ENCODE measurements around the gene RNF31.

DNA sequence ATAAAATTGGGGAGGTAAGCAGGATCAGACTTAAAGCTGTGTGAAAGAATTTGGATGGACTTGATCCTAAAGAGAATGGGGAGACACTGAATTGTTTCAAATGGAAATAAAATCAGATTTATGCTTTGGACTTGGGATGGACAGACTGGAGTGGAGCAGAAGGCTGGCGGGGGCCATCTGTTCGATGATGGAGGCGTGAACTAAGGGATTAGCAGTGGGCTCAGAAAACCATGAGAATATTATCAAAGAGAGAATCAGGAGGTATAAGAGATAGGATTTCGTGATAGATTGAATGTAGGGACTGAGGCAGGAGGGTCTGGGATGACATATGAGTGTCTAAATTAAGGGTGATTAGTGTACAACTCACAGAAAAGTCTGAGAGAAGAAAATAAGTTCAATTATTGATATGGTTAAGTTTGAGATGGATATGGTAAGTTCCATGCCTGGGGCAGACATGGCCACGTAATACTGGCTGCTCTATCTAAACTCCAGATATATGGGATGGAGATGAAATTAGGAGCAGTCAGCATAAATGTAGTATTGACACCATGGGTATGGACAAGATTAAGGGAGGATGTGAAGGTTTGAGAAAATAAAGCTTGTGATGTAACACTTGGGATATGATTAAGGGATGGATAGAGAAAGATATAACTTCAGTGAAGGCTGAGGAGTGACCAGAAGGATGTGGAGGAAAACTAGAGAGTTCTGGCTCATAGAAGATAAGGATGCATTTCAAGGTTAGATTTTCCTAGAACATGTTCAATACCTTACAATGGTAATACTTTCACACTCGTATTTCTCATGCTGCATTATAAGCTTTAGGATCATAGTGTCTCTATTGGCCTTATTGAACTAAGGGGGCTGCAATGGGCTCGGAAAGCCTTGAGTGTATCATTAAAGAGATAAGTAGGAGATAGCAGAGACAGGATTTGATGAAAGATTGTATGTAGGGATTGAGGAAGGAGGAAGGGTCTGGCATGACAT, 57.2 kb downstream of the RNF31 start:
- TF ChIP-seq, protein P1, sequence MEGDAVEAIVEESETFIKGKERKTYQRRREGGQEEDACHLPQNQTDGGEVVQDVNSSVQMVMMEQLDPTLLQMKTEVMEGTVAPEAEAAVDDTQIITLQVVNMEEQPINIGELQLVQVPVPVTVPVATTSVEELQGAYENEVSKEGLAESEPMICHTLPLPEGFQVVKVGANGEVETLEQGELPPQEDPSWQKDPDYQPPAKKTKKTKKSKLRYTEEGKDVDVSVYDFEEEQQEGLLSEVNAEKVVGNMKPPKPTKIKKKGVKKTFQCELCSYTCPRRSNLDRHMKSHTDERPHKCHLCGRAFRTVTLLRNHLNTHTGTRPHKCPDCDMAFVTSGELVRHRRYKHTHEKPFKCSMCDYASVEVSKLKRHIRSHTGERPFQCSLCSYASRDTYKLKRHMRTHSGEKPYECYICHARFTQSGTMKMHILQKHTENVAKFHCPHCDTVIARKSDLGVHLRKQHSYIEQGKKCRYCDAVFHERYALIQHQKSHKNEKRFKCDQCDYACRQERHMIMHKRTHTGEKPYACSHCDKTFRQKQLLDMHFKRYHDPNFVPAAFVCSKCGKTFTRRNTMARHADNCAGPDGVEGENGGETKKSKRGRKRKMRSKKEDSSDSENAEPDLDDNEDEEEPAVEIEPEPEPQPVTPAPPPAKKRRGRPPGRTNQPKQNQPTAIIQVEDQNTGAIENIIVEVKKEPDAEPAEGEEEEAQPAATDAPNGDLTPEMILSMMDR (conservative IDR thresholded peaks at IDR 0.05; ENCODE audit: low read depth, low read length): no peak
- TF ChIP-seq EZH2phosphoT487 (IDR thresholded peaks at IDR 0.05; ENCODE audit: borderline replicate concordance, low read length): no peak
- no peak for TF ChIP-seq EZH2 (IDR thresholded peaks at IDR 0.05; ENCODE audit: low read length, unreplicated experiment)
